ENCODE data around the gene LARGE2.

- TF ChIP-seq POLR2AphosphoS5 (IDR thresholded peaks at IDR 0.05) (peak in 1 of 2 donors; percentile 6), EP300 (IDR thresholded peaks at IDR 0.05) (no peak)
- TF ChIP-seq, protein P1, sequence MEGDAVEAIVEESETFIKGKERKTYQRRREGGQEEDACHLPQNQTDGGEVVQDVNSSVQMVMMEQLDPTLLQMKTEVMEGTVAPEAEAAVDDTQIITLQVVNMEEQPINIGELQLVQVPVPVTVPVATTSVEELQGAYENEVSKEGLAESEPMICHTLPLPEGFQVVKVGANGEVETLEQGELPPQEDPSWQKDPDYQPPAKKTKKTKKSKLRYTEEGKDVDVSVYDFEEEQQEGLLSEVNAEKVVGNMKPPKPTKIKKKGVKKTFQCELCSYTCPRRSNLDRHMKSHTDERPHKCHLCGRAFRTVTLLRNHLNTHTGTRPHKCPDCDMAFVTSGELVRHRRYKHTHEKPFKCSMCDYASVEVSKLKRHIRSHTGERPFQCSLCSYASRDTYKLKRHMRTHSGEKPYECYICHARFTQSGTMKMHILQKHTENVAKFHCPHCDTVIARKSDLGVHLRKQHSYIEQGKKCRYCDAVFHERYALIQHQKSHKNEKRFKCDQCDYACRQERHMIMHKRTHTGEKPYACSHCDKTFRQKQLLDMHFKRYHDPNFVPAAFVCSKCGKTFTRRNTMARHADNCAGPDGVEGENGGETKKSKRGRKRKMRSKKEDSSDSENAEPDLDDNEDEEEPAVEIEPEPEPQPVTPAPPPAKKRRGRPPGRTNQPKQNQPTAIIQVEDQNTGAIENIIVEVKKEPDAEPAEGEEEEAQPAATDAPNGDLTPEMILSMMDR (IDR thresholded peaks at IDR 0.05) = no peak
Measured at GRCh38 chr11:45884596-45885185, 37.8 kb upstream of the LARGE2 start.
